Erythroblast (primary cell): Measurements from ENCODE around the gene KIR2DL1.
"Not testable (repeated sequence)": the region's sequence is repeated elsewhere in the genome, so short reads cannot be mapped to it uniquely, and the experiment has no call there.

Experiments used
- DNase-seq, 2 experiments: peaks; one replicate each; lab custom pipeline; 2025; lab: John Stamatoyannopoulos, UW
- GATA1 ChIP-seq: IDR thresholded peaks from 2 replicates; pipeline ENCODE4 v1.6.1; 2011; ENCODE audit warnings: low read depth, mild to moderate bottlenecking, control low read depth, low read length, moderate library complexity
- POLR2A ChIP-seq: IDR thresholded peaks from 2 replicates; pipeline ENCODE4 v1.6.1; 2011; ENCODE audit warnings: mild to moderate bottlenecking, low read length

The KIR2DL1 gene

DNA sequence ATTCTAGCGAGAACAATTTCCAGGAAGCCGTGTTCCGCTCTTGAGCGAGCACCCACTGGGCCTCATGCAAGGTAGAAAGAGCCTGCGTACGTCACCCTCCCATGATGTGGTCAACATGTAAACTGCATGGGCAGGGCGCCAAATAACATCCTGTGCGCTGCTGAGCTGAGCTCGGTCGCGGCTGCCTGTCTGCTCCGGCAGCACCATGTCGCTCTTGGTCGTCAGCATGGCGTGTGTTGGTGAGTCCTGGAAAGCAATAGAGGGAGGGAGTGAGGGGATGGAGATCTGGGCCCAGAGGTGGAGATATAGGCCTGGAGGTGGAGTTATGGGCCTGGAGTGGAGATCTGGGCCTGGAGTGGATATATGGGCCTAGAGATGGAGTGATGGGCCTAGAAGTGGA, at the start of gene KIR2DL1:
Gene KIR2DL1 (plus strand): TSS at position 148 of the 400 bp plus-strand sequence. CDS start 58 bp downstream, at position 206.
- DNase-seq: not testable (repeated sequence)

DNA sequence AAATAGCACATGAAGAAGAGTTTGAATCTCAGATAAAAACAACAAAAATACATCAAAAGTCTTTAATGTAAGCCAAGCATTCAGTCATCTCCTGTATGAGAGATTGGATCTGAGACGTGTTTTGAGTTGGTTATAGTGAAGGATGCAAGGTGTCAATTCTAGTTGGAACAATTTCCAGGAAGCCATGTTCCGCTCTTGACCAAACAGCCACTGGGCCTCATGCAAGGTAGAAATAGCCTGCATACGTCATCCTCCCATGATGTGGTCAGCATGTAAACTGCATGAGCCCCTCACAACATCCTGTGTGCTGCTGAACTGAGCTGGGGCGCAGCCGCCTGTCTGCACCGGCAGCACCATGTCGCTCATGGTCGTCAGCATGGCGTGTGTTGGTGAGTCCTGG, 45.5 kb upstream of the KIR2DL1 start, which contains the start of gene KIR3DL3:
Gene KIR3DL3 (plus strand): TSS at position 301 of the 400 bp plus-strand sequence. CDS start 55 bp downstream, at position 356.
- DNase-seq: no peak
- TF ChIP-seq POLR2A: no peak
- TF ChIP-seq GATA1: no peak

GRCh38 chr19:54724644-54725043, 44.9 kb upstream of the KIR2DL1 start:
- TF ChIP-seq GATA1 (no peak), POLR2A (no peak)
- peak in 1 of 2 experiments; percentile 15 for DNase-seq

- no peak for DNase-seq
- no peak for TF ChIP-seq POLR2A
- TF ChIP-seq GATA1: no peak
Measured at GRCh38 chr19:54725321-54725720, 44.3 kb upstream of the KIR2DL1 start.

DNA sequence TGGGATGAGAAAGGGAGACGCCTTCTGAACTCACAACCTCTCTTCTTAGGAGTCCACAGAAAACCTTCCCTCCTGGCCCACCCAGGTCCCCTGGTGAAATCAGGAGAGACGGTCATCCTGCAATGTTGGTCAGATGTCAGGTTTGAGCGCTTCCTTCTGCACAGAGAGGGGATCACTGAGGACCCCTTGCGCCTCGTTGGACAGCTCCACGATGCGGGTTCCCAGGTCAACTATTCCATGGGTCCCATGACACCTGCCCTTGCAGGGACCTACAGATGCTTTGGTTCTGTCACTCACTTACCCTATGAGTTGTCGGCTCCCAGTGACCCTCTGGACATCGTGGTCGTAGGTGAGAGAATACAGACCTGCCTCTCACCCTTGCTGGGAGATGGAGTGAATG, 42.0 kb upstream of the KIR2DL1 start:
- no peak for DNase-seq
- no peak for TF ChIP-seq POLR2A
- no peak for TF ChIP-seq GATA1

DNA sequence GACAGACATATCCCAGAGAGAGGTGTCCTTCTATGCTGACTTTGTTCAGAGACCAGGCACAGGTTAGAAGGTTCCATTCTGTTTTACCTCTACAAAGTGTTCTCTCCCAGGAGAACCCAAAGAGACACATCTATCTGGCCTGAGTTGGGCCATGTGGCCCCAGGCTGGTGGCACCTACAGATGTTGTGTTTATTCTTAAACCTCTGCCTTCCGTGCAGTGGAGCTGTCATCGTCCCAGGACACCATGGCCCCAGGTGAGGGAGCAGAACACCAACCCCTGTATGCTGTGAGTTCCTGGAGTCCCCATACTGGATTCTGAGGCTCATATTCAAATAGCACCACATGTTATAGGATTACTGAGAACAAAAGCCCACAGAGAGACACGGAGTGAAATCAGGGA, 41.4 kb upstream of the KIR2DL1 start:
- DNase-seq: no peak
- TF ChIP-seq GATA1: no peak
- TF ChIP-seq POLR2A: no peak

DNA sequence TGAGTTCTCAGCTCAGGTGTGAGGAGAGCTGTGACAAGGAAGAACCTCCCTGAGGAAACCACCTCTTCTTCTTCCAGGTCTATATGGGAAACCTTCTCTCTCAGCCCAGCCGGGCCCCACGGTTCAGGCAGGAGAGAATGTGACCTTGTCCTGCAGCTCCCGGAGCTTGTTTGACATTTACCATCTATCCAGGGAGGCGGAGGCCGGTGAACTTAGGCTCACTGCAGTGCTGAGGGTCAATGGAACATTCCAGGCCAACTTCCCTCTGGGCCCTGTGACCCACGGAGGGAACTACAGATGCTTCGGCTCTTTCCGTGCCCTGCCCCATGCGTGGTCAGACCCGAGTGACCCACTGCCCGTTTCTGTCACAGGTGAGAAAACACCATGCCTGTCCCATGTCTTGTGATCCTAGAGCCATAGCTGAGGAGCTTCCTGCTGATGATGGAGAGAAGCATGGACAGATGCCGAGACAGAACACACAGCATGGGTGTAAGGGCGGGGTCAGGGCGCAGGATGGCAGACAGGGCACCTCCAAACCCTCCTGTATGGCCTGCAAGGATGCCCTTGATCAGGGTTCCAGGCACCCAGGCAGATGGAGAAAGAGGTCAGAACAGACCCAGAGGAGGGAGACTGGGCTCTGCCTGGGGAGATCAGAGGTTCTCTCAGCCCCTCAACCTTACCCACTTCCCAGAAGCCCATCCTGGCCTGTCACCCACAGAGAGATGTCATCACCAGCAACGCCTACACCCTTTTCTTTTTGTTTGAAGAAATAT, 40.0 kb upstream of the KIR2DL1 start:
- DNase-seq: no peak
- no peak for TF ChIP-seq POLR2A
- TF ChIP-seq GATA1: no peak

DNA sequence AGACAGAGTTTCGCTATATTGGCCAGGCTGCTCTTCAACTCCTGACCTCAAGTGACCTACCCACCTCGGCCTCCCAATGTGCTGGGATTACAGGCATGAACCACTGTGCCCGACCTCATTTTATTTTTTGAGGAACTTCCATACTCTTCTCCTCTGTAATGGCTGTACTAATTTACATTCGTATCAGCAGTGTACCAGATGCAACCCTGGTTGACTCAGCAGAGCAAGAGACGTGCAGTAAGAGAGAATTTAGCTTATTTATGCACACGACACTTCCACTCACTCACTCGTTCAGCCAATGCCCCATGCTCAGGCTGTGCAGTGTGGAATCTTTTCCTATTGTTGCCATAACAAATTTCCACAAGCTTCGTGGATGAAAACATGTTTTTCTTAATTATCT, 38.4 kb upstream of the KIR2DL1 start:
- no peak for DNase-seq
- TF ChIP-seq POLR2A (no peak), GATA1 (no peak)

DNA sequence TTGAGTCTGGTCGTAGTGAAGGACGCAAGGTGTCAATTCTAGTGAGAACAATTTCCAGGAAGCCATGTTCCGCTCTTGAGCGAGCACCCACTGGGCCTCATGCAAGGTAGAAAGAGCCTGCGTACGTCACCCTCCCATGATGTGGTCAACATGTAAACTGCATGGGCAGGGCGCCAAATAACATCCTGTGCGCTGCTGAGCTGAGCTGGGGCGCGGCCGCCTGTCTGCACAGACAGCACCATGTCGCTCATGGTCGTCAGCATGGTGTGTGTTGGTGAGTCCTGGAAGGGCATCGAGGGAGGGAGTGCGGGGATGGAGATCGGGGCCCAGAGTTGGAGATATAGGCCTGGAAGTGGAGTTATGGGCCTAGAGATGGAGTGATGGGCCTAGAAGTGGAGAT, 31.3 kb upstream of the KIR2DL1 start, which contains the start of gene KIR2DL3:
Gene KIR2DL3 (plus strand): TSS at position 208 of the 400 bp plus-strand sequence. CDS start 33 bp downstream, at position 241.
- DNase-seq: not testable (repeated sequence)

GRCh38 chr19:54738715-54739114, 30.9 kb upstream of the KIR2DL1 start:
- TF ChIP-seq GATA1: no peak
- no peak for TF ChIP-seq POLR2A
- DNase-seq: no peak

DNA sequence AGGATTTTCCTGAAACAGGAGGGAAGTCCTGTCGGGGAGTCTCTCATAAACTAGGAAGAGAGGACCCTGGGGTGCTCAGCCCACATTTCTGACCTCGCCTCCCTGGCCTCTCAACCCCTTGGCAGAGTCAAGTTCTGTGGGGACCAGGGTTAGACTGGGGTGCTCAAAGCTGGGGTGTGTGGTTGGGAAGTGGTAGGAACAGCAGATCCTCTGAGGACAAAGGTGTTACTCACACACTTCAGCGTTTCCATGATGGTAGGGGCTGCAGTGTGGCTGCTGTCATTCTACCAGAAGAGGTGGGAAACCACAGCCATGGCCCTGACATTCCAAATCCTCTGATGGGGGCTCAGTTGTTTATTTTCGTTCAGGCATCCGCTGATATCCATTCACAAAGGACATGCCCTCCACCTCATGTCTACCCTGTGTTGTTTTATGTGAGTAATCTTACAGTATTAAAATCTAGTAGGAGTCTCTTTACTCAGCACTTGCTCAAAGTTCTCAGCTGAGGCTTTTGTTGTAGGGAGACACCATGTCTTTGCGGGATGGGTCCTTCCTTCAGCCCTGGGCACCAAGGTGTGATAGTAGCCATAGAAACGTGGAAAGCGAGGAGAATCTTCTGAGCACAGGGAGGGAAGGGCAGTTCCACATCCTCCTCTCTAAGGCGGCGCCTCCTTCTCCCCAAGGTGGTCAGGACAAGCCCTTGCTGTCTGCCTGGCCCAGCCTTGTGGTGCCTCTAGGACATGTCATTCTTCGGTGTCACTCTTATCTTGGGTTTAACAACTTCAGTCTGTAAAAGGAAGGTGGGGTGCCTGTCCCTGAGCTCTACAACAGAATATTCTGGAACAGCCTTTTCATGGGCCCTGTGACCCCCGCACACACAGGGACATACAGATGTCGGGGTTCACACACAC, 29.8 kb upstream of the KIR2DL1 start:
- no peak for DNase-seq
- TF ChIP-seq GATA1: no peak
- TF ChIP-seq POLR2A: no peak

- not testable (repeated sequence) for DNase-seq
Measured at GRCh38 chr19:54741950-54742349, 27.6 kb upstream of the KIR2DL1 start.

DNA sequence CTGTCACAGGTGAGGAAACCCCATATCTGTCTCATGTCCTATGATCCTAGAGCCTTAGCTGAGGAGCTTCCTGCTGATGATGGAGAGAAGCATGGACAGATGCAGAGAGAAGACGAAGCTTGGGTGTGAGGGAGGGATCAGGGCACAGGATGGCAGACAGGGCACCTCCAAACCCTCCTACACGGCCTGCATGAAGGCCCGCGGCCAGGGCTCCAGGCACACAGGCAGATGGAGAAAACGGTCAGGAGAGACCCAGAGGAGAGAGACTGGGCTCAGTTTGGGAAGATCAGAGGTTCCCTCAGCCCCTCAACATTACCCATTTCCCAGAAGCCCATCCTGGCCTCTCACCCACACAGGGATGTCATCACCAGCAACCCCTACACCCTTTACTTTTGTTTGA, 25.5 kb upstream of the KIR2DL1 start:
- DNase-seq: not testable (repeated sequence)

- not testable (repeated sequence) for DNase-seq
Measured at GRCh38 chr19:54747614-54748322, 21.8 kb upstream of the KIR2DL1 start.

DNA sequence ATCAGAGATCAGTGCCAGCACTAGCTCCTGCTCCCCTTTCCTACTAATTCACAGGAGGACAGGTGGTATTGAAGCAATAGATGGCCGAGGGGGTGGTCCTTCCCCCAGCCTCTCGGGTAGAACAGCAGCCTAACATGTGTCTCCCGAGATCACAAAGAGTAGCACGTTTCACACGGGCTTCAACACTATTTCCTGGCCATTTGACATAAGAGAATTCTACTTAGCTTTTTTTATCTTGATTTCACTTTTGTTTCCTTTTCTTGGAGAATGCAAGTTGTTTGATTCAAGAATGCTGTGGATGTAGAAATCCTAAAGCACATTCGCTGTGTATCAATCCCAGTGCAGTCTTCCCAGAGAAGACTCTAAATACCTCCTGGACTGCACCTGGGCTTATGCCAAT, 19.3 kb upstream of the KIR2DL1 start:
- not testable (repeated sequence) for DNase-seq

GRCh38 chr19:54756204-54757110, 13.1 kb upstream of the KIR2DL1 start:
- DNase-seq: not testable (repeated sequence)

GRCh38 chr19:54758577-54758976, 11.0 kb upstream of the KIR2DL1 start:
- not testable (repeated sequence) for DNase-seq

DNA sequence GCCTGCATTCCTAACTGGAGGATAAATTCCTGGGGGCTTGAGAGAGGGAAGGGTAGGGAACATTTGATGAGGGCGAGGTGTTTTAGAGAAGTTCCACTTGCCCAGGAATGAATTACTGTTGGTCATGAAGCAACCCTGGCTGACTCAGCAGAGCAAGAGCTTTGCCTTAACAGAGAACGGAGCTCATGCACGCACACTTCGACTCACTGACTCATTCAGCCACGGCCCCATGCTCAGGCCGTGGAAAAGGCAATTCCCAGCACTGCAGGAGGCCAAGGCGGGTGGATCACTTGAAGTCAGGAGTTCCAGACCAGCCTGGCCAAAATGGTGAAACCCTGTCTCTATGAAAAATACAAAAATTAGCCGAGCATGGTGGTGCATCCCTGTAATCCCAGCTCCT, 5.4 kb upstream of the KIR2DL1 start:
- DNase-seq: not testable (repeated sequence)
